HG03139 (cell line): ENCODE results near the gene INHBB.
"Not testable (repeated sequence)": the region's sequence is repeated elsewhere in the genome, so short reads cannot be mapped to it uniquely, and the experiment has no call there.

ENCODE experiments used
- ATAC-seq: cut with Tn5 transposase; IDR thresholded peaks from one replicate; pipeline ENCODE4 v1.9.1; 2021; ENCODE audit not compliant: unreplicated experiment

INHBB gene

GRCh38 chr2:120378605-120379004, 32.7 kb downstream of the INHBB start:
- ATAC-seq, result no peak

GRCh38 chr2:120379916-120380893, 34.3 kb downstream of the INHBB start:
- ATAC-seq, result no peak

- ATAC-seq, result no peak
Measured at GRCh38 chr2:120381192-120381591, 35.3 kb downstream of the INHBB start.

- no peak for ATAC-seq
Measured at GRCh38 chr2:120381661-120382060, 35.7 kb downstream of the INHBB start.

- no peak for ATAC-seq
Measured at GRCh38 chr2:120382541-120383144, 36.7 kb downstream of the INHBB start.

- no peak for ATAC-seq
Measured at GRCh38 chr2:120383191-120383590, 37.3 kb downstream of the INHBB start.

- ATAC-seq, result no peak
Measured at GRCh38 chr2:120383631-120384340, 37.9 kb downstream of the INHBB start.

GRCh38 chr2:120384486-120385354, 38.8 kb downstream of the INHBB start:
- no peak for ATAC-seq

- no peak for ATAC-seq
Measured at GRCh38 chr2:120385355-120386127, 39.6 kb downstream of the INHBB start.

- ATAC-seq, result no peak
Measured at GRCh38 chr2:120388222-120389035, 42.5 kb downstream of the INHBB start.

GRCh38 chr2:120389036-120389391, 43.1 kb downstream of the INHBB start:
- ATAC-seq, result no peak

GRCh38 chr2:120390381-120391055, 44.6 kb downstream of the INHBB start:
- ATAC-seq, result no peak

GRCh38 chr2:120391382-120391781, 45.4 kb downstream of the INHBB start:
- not testable (repeated sequence) for ATAC-seq

GRCh38 chr2:120391911-120392665, 46.2 kb downstream of the INHBB start:
- ATAC-seq, result no peak

- no peak for ATAC-seq
Measured at GRCh38 chr2:120392923-120393322, 47.0 kb downstream of the INHBB start.

- no peak for ATAC-seq
Measured at GRCh38 chr2:120393456-120393855, 47.5 kb downstream of the INHBB start.

- ATAC-seq, result no peak
Measured at GRCh38 chr2:120394764-120395163, 48.8 kb downstream of the INHBB start.
